Activated T-helper 9 cell treated with anti-CD3 and anti-CD28 coated beads, Interleukin-2, amount 50 U/mL, for 16 hours (primary cell): ENCODE results near the gene IRF1.
"Not testable (repeated sequence)": the region's sequence is repeated elsewhere in the genome, so short reads cannot be mapped to it uniquely, and the experiment has no call there.

ENCODE experiments used
- DNase-seq: peaks from one replicate; pipeline ENCODE4 v3.0.0-alpha.2; 2020; ENCODE audit warnings: low read depth

The IRF1 gene

DNA sequence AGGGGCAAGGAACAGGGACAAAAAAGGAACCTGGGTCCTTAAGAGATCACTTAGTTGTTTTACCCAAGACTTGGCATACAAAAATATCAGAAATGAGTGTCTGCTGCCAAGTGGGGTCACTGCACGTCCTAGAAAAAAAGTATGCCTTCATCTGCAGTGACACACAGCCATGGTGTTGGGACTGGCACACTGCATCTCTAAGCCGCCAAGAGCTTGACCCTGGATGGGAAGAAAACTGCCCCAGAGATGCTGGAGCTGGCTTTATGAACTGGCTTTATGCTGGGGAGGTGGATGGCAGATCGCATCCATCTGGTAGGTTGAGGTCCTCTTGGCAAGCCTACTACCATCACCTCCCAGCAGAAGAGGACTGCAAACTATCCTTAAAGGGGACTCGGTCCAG lies 51.7 kb downstream of the IRF1 start:
- DNase-seq = no peak

DNA sequence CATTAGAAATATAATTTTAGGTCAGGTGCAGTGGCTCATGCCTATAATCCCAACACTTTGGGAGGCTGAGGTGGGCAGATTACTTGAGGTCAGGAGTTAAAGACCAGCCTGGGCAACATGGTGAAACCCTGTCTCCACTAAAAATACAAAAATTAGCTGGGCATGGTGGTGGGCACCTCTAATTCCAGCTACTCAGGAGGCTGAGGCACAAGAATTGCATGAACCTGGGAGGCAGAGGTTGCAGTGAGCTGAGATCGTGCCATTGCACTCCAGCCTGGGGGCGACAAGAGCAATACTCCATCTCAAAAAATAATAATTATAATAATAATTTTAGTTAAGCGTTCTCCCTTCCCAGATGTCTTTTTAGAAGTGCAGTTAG lies 52.3 kb downstream of the IRF1 start:
- not testable (repeated sequence) for DNase-seq

DNA sequence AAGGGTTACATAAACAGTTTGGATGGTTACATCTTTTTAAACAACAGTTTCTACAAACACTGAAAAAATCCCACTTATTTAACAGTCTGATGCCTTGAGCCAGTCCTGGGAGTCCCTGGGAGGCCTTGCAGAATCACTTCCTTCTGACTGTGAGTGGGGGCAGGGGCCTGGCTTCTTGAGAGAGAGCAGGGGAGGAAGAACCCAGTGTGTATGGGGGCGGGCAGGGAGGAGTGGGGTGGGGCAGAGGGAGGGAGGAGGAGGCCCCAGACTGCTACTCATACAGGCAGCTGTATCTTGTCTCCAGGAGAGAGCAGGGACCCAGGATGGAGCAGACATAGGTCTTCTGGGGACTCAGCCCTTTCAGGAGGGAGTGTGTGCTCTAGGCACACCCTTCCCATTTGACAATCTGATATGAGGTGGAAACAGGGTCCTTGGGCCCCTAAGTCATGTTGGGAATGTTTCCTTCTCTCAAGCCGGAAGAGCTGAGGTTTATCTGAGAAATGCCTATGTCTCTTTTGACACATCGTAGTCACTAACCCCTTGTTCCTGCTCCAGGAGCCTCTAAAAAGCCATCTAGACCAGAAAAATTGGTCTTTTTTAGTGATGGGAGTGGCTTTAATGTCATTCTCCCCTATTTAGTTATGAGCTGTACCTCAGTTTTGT lies 52.8 kb downstream of the IRF1 start:
- peak; percentile 38 for DNase-seq

DNA sequence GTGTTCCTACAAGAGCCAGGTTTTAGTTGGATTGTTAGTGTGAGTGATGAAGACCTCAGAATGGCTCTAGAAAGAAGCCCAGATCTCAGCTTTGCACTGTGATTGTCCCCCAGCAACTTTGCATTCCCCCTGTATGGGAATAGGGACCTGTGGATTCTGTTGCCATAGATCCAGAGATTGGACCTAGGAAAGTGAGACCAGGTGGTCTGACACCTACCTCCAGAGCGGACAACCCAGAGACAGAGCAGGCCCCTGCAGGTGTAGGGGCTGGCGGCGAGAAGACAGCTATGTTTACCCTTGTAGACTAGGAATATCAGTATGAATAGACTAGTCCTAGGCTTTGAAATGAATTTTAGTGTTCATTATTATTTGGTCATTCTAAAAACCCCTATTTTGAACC lies 53.6 kb downstream of the IRF1 start:
- no peak for DNase-seq

DNA sequence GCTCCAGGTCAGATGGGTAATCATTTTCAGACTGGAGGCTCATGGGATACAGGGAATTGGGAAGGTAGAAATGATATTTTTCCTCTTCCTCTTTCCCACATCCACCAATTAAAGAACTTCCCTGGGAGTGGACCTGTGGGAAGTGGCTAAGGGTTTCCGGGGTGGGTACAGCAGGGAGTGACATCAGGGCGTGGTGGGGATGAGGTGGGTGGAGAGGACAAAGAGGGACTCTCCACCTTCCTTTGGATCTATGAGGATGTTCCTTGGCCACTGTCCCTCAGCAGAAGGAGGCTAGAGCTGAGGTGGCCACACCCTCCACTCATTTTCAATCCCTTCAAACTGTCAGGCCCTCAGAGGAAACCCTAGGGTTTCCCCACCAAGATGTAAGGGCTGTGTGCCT lies 54.7 kb downstream of the IRF1 start:
- no peak for DNase-seq

DNA sequence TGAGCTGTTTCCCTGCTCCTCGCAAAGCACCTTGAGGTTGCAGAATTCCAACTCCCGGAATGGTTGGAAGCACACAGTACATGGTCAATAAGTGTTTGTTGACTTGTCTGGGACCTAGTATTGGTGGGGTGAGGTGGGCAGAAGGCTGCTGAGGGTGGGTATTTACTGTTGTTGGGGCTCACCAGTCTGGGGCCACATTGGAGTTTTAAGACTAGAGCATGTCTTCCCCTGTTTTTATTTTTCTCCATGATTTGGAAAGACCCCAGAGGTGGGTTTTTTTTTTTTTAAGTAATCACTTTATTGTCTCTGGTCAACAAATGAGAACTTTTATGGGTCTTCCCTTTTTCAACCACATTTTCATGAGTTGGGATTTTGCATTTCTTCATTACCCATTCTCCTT lies 55.1 kb downstream of the IRF1 start:
- DNase-seq = no peak

DNA sequence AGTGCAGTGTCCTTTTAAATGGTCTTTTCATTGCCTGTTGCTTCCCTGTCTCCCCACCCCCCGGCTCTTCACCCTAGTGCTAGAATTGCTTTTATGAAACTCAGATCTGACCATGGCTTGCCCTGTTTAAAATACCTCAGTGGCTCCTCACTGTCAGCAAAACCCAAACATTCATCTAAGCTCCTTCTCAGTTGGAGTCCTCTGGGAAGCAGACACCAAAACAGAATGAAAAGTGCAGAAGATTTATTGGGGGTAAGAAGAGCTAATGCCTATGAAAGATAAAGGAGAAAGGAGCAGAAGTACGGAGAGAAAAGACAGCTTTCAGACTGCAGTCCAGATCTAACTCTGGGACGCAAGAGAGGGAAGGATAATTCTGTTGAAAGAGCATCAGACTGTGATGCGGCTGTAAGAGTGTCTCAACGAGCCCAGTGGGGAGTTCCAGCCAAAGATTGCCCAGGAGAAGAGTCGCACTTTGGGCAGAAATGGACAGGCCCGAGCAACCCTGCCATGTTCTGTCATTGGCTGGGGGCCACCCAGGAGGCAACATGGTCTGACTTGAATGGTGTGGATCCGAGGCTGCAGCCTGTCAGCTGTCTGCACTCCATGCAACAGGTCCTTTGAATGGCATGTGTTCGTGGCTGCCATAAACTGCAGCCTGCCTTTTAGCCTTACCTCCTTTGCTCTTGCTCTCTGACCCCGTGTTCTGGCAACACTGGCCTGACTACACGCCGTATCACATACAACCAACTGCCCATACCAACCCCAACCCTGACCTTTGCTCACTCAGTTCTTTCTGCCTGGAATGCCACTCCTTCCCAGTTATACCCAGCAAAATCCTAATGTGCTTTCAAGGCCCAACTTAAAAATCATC lies 55.9 kb downstream of the IRF1 start:
- DNase-seq = no peak

DNA sequence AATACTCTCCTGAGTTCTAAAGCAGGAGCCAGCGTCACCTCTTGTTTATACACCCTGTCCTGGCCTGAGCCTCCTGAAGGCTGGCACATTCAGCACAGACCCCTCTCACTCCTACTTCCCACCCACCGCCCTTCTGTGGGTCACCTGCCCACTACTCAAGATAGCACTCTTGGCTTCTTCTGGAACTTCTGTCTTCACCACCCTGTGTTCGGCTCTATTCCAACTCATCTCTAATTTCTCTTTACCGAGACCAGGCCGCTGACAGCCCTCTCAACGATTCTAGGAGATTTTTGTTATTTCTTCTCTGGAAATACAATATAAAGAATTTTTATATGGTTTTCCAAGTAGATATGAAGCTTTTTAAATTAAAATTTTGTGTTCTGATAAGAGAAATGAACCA lies 57.4 kb downstream of the IRF1 start:
- no peak for DNase-seq

DNA sequence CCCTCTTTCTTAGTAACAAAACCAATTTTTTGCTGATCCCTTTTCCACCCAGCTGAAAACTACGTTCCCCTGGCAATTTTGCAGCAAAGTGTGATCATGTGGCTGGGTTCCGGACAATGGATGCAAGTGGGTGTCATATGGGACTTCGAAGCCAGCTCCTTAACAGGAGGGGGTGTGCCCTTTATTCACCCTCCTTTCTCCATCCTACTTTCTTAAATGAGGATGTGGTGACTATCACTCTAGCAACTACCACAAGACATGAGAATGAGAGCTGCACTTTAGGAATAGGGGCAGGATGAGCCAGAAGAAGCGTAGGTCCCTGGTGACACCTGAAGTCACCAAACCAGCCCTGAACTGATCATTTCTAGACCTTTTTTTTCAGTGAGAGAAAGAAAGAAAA lies 58.9 kb downstream of the IRF1 start:
- no peak for DNase-seq
